ENCODE data around the gene AJUBA.
A peak's percentile ranks its signal among the peaks of the same experiment; 100 is the strongest.

The AJUBA gene

DNA sequence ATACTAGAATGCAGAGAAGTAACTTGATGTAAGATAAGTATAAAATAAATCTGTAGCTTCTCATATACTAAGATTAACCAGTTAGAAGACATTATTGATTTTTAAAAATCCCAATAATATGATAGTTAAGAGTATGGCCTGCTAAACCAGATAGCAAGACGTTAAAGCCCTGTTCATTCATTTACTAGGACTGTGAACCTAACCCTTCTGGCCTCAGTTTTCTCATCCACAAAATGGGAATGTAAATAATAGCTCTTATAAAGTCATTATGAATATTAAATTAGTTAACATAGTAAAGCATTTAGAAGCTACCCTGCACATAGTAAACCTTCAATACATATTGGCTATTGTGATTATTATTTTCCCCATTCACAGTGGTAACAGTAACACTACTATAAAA, 47.2 kb downstream of the AJUBA start:
- Histone ChIP-seq H3K4me3 (ENCODE audit: low read depth, low read length) (no peak overlapping the region), H3K4me1 (ENCODE audit: control insufficient read depth, insufficient read depth, low read length, unreplicated experiment) (peaks cover under 1% of the 10 kb centered on the region), H3K36me3 (ENCODE audit: insufficient read depth, low read length) (no peaks in the 10 kb centered on the region), H3K79me2 (ENCODE audit: control insufficient read depth, insufficient read depth, low read length, unreplicated experiment) (no peaks in the 10 kb centered on the region), H3K27ac (ENCODE audit: low read depth, low read length) (no peak overlapping the region), H3K27me3 (ENCODE audit: insufficient read depth, low read length) (no peaks in the 10 kb centered on the region), H2AFZ (ENCODE audit: low read length, unreplicated experiment) (no peak overlapping the region)

- Histone ChIP-seq H3K27me3 (ENCODE audit: insufficient read depth, low read length) (no peaks in the 10 kb centered on the region), H3K4me1 (ENCODE audit: control insufficient read depth, insufficient read depth, low read length, unreplicated experiment) (peaks cover 14% of the 10 kb centered on the region), H2AFZ (ENCODE audit: low read length, unreplicated experiment) (no peak overlapping the region), H3K79me2 (ENCODE audit: control insufficient read depth, insufficient read depth, low read length, unreplicated experiment) (peaks cover 18% of the 10 kb centered on the region), H3K36me3 (ENCODE audit: insufficient read depth, low read length) (no peaks in the 10 kb centered on the region), H3K27ac (ENCODE audit: low read depth, low read length) (no peak overlapping the region), H3K4me3 (ENCODE audit: low read depth, low read length) (no peak overlapping the region)
Measured at GRCh38 chr14:22932146-22932545, 50.2 kb downstream of the AJUBA start.

- Histone ChIP-seq H3K79me2 (ENCODE audit: control insufficient read depth, insufficient read depth, low read length, unreplicated experiment) (peaks cover 23% of the 10 kb centered on the region), H3K4me3 (ENCODE audit: low read depth, low read length) (peak overlapping the region; percentile 68), H3K36me3 (ENCODE audit: insufficient read depth, low read length) (peaks cover 10% of the 10 kb centered on the region; the same call in 1 of the 2 replicates), H3K4me1 (ENCODE audit: control insufficient read depth, insufficient read depth, low read length, unreplicated experiment) (peaks cover 19% of the 10 kb centered on the region), H2AFZ (ENCODE audit: low read length, unreplicated experiment) (peak overlapping the region; percentile 81), H3K27ac (ENCODE audit: low read depth, low read length) (peak overlapping the region; percentile 68), H3K27me3 (ENCODE audit: insufficient read depth, low read length) (no peaks in the 10 kb centered on the region)
Measured at GRCh38 chr14:22929961-22930364, 52.4 kb downstream of the AJUBA start.

GRCh38 chr14:22929104-22929960, 53.0 kb downstream of the AJUBA start, which contains the start of gene PRMT5:
TSS of gene PRMT5 (minus strand) at chr14:22929376. CDS start at chr14:22929361, 15 bp downstream.
- H3K36me3 ChIP-seq (ENCODE audit: insufficient read depth, low read length) = peaks cover 15% of the 10 kb centered on the region
- H3K4me3 ChIP-seq (ENCODE audit: low read depth, low read length) = peak within 1 kb of the TSS; percentile 87
- peak within 1 kb of the TSS; percentile 81 for H2AFZ ChIP-seq (ENCODE audit: low read length, unreplicated experiment)
- no peaks in the 10 kb centered on the region for H3K27me3 ChIP-seq (ENCODE audit: insufficient read depth, low read length)
- H3K27ac ChIP-seq (ENCODE audit: low read depth, low read length) = peak within 1 kb of the TSS; percentile 68
- H3K4me1 ChIP-seq (ENCODE audit: control insufficient read depth, insufficient read depth, low read length, unreplicated experiment) = peaks cover 19% of the 10 kb centered on the region
- peaks cover 23% of the 10 kb centered on the region for H3K79me2 ChIP-seq (ENCODE audit: control insufficient read depth, insufficient read depth, low read length, unreplicated experiment)

GRCh38 chr14:22928237-22929103, 53.9 kb downstream of the AJUBA start:
- Histone ChIP-seq H3K27me3 (ENCODE audit: insufficient read depth, low read length) (no peaks in the 10 kb centered on the region), H3K36me3 (ENCODE audit: insufficient read depth, low read length) (peaks cover 23% of the 10 kb centered on the region), H2AFZ (ENCODE audit: low read length, unreplicated experiment) (peak overlapping the region; percentile 70), H3K4me1 (ENCODE audit: control insufficient read depth, insufficient read depth, low read length, unreplicated experiment) (peaks cover 19% of the 10 kb centered on the region), H3K4me3 (ENCODE audit: low read depth, low read length) (peak overlapping the region; percentile 87), H3K27ac (ENCODE audit: low read depth, low read length) (peak overlapping the region; percentile 51), H3K79me2 (ENCODE audit: control insufficient read depth, insufficient read depth, low read length, unreplicated experiment) (peaks cover 23% of the 10 kb centered on the region)

DNA sequence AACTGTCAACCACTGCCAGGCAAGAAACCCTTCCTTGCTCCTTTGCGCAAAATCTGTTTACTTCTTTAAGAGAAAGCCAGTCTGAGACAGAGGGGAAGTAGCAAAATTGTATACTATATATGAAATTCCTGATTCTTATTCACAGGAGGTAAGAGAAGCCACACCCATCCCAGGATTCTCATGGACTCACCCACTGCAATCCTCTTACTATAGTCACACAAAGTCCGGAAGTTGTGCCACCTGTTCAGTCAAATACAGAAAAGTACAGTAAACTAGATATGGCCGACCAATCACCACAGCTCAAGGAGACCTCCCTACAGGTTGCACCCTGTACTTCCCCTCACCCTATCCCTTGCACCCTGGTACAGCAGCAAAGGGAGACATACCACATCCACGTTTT, 56.0 kb downstream of the AJUBA start:
- Histone ChIP-seq H3K4me3 (ENCODE audit: low read depth, low read length) (no peak overlapping the region), H2AFZ (ENCODE audit: low read length, unreplicated experiment) (no peak overlapping the region), H3K4me1 (ENCODE audit: control insufficient read depth, insufficient read depth, low read length, unreplicated experiment) (peaks cover 26% of the 10 kb centered on the region), H3K27ac (ENCODE audit: low read depth, low read length) (no peak overlapping the region), H3K36me3 (ENCODE audit: insufficient read depth, low read length) (peaks cover 36% of the 10 kb centered on the region), H3K27me3 (ENCODE audit: insufficient read depth, low read length) (no peaks in the 10 kb centered on the region), H3K79me2 (ENCODE audit: control insufficient read depth, insufficient read depth, low read length, unreplicated experiment) (peaks cover 23% of the 10 kb centered on the region)

DNA sequence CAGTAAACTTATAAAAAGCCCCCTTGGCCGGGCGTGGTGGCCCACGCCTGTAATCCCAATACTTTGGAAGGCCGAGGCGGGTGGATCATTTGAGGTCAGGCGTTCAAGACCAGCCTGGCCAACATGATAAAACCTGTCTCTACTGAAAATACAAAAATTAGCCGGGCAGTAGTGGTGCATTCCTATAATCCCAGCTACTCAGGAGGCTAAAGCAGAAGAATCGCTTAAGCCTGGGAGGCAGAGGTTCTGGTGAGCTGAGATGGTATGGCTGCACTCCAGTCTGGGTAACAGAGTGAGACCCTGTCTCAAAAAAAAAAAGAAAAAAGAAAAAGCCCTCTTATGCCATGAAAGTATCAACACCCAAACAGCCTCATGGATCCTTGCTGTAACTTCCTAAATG, 56.8 kb downstream of the AJUBA start:
- Histone ChIP-seq H3K4me3 (ENCODE audit: low read depth, low read length) (no peak overlapping the region), H3K4me1 (ENCODE audit: control insufficient read depth, insufficient read depth, low read length, unreplicated experiment) (peaks cover 26% of the 10 kb centered on the region), H3K79me2 (ENCODE audit: control insufficient read depth, insufficient read depth, low read length, unreplicated experiment) (peaks cover 23% of the 10 kb centered on the region), H3K36me3 (ENCODE audit: insufficient read depth, low read length) (peaks cover 43% of the 10 kb centered on the region), H2AFZ (ENCODE audit: low read length, unreplicated experiment) (no peak overlapping the region), H3K27ac (ENCODE audit: low read depth, low read length) (no peak overlapping the region), H3K27me3 (ENCODE audit: insufficient read depth, low read length) (no peaks in the 10 kb centered on the region)

- Histone ChIP-seq H2AFZ (ENCODE audit: low read length, unreplicated experiment) (no peak overlapping the region), H3K36me3 (ENCODE audit: insufficient read depth, low read length) (peaks cover 43% of the 10 kb centered on the region), H3K79me2 (ENCODE audit: control insufficient read depth, insufficient read depth, low read length, unreplicated experiment) (peaks cover 19% of the 10 kb centered on the region), H3K4me3 (ENCODE audit: low read depth, low read length) (no peak overlapping the region), H3K27ac (ENCODE audit: low read depth, low read length) (no peak overlapping the region), H3K27me3 (ENCODE audit: insufficient read depth, low read length) (no peaks in the 10 kb centered on the region), H3K4me1 (ENCODE audit: control insufficient read depth, insufficient read depth, low read length, unreplicated experiment) (peaks cover 28% of the 10 kb centered on the region)
Measured at GRCh38 chr14:22923746-22924145, 58.6 kb downstream of the AJUBA start.

DNA sequence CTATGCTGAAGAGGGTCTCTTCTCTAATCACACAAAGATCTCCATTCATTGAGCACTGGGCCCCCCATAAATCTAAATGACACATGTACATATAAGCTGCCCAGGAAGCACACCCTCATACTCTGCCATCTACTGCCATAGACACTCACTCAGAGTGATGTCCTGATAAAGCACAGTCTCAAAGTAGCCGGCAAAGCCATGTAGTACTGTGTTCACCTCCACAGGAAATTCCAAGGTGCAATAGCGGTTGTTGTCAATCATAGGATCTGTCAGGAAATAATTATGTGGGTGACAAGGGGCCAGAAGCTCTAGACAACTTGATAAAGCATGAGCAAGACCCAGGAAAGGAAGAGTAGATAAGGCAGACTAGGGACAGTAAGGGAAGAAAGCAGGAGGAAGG, 60.1 kb downstream of the AJUBA start:
- peaks cover 25% of the 10 kb centered on the region for H3K4me1 ChIP-seq (ENCODE audit: control insufficient read depth, insufficient read depth, low read length, unreplicated experiment)
- H3K27ac ChIP-seq (ENCODE audit: low read depth, low read length) = peak overlapping the region; percentile 10; the same call in 1 of the 2 replicates
- peaks cover 43% of the 10 kb centered on the region for H3K36me3 ChIP-seq (ENCODE audit: insufficient read depth, low read length)
- no peaks in the 10 kb centered on the region for H3K27me3 ChIP-seq (ENCODE audit: insufficient read depth, low read length)
- H3K79me2 ChIP-seq (ENCODE audit: control insufficient read depth, insufficient read depth, low read length, unreplicated experiment) = peaks cover 19% of the 10 kb centered on the region
- H3K4me3 ChIP-seq (ENCODE audit: low read depth, low read length) = no peak overlapping the region
- no peak overlapping the region for H2AFZ ChIP-seq (ENCODE audit: low read length, unreplicated experiment)

All from ACC112 (cell line).